ENCODE data around the gene AXIN1. TPM values are rescaled to one million over a fixed set of nuclear protein-coding genes. Genes with fewer than 3 reads are reported as not detected.

Gene AXIN1
- total RNA-seq, 1 donor from 2014 or later, result 22.4 TPM

GRCh38 chr16:265002-265529, 87.5 kb downstream of the AXIN1 start:
- no peak for DNase-seq
- intact Hi-C loops (cut with DNase I), result no loop called here

DNA sequence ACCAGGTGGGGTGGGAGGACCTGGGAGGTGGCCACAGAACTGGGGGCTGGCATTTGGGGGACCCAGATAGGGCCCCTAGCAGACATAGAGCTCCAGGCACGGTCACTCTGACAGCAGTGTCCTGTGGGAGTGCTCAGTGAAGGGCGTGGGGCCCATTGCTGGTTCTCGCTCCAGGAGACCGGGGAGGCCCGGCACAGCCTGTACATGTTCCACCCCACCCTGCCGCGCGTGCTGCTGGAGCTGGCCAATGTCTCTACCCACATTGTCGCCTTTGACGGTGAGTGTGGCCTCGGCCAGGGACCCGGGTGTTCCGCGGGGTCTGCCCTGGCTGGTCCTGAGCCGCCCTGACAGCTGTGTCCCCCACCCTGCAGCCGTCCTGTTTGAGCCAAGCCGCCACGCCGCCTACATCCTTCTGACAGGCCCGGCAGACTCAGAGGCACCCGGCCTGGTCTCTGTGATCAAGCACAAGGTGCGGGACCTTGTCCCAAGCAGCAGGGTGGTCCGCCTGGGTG, 88.0 kb downstream of the AXIN1 start:
- H3K36me3 ChIP-seq, result peaks cover 59% of the 10 kb centered on the region

More at GRCh38 chr16:265002-265529, 87.5 kb downstream of the AXIN1 start:
- peak in 1 of 2 donors; percentile 4 for ATAC-seq
- no peaks in the 10 kb centered on the region for H3K4me1 ChIP-seq
- H3K4me3 ChIP-seq, result no peak overlapping the region
- no peak for TF ChIP-seq CTCF (IDR thresholded peaks at IDR 0.05)
- no peaks in the 10 kb centered on the region for H3K27me3 ChIP-seq (ENCODE audit: low read depth)
- H3K27ac ChIP-seq, result no peak overlapping the region
- no peaks in the 10 kb centered on the region for H3K9me3 ChIP-seq
- H3K36me3 ChIP-seq, result peaks cover 53% of the 10 kb centered on the region

DNA sequence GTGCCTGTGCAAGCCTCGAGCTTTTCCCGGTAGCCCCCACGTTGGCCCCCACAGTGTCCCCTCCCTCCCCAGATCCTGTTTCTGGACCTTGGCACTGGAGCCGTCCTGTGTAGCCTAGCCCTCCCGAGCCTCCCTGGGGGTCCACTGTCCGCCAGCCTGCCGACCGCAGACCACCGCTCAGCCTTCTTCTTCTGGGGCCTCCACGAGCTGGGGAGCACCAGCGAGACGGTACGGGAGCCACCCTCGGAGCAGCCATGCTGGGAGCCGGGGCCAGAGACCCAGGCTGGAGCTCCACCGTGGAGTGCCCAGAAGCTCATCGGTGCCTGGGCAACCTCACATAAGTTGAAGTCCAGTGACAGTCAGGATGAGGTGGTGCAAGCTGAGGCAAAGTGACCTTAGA, 88.6 kb downstream of the AXIN1 start:
- intact Hi-C loops (cut with DNase I), result no loop called here
- H3K27ac ChIP-seq, result no peak overlapping the region
- TF ChIP-seq CTCF (IDR thresholded peaks at IDR 0.05), result no peak
- no peak overlapping the region for H3K4me3 ChIP-seq
- H3K36me3 ChIP-seq, result peaks cover 64% of the 10 kb centered on the region
- H3K4me1 ChIP-seq, result no peaks in the 10 kb centered on the region
- no peak for ATAC-seq
- no peak for DNase-seq
- H3K9me3 ChIP-seq, result no peaks in the 10 kb centered on the region
- H3K27me3 ChIP-seq (ENCODE audit: low read depth), result no peaks in the 10 kb centered on the region

More for the DNA sequence above, 88.0 kb downstream of the AXIN1 start:
- TF ChIP-seq CTCF (IDR thresholded peaks at IDR 0.05), result no peak
- Histone ChIP-seq H3K4me3 (no peak overlapping the region), H3K9me3 (no peaks in the 10 kb centered on the region), H3K27me3 (ENCODE audit: low read depth) (no peaks in the 10 kb centered on the region), H3K4me1 (no peaks in the 10 kb centered on the region), H3K27ac (no peak overlapping the region)
- DNase-seq, result no peak
- intact Hi-C loops (cut with DNase I), result no loop called here
- ATAC-seq, result no peak

GRCh38 chr16:263182-263774, 89.2 kb downstream of the AXIN1 start:
- Histone ChIP-seq H3K4me3 (no peak overlapping the region), H3K36me3 (peaks cover 64% of the 10 kb centered on the region), H3K9me3 (no peaks in the 10 kb centered on the region), H3K4me1 (no peaks in the 10 kb centered on the region), H3K27ac (no peak overlapping the region), H3K27me3 (ENCODE audit: low read depth) (no peaks in the 10 kb centered on the region)
- intact Hi-C loops (cut with DNase I), result no loop called here
- ATAC-seq (no peak), DNase-seq (no peak)
- TF ChIP-seq CTCF (IDR thresholded peaks at IDR 0.05), result no peak

GRCh38 chr16:262121-262745, 90.3 kb downstream of the AXIN1 start:
- Histone ChIP-seq H3K4me3 (no peak overlapping the region), H3K9me3 (no peaks in the 10 kb centered on the region), H3K27me3 (ENCODE audit: low read depth) (no peaks in the 10 kb centered on the region), H3K27ac (no peak overlapping the region), H3K4me1 (no peaks in the 10 kb centered on the region), H3K36me3 (peaks cover 64% of the 10 kb centered on the region)
- no peak for DNase-seq
- intact Hi-C loops (cut with DNase I), result no loop called here
- no peak for TF ChIP-seq CTCF (IDR thresholded peaks at IDR 0.05)
- no peak for ATAC-seq

Data from lower lobe of right lung (tissue), 2 donors.